OCI-LY3 (cell line): Measurements from ENCODE around the gene SGCG.
"Not testable (repeated sequence)": the region's sequence is repeated elsewhere in the genome, so short reads cannot be mapped to it uniquely, and the experiment has no call there.

Experiments used
- CTCF ChIP-seq: fragments of 200-600, 300-600 bp; sonication (generic); IDR thresholded peaks from 2 replicates; pipeline ENCODE4 v1.5.1; 2014; ENCODE audit warnings: antibody characterized with exemption, low read length, low read depth
- EZH2phosphoT487 ChIP-seq: fragments of 200-600 bp; shearing (Covaris generic); IDR thresholded peaks from 2 replicates; pipeline ENCODE4 v1.6.1; 2018; ENCODE audit warnings: antibody characterized with exemption, mixed run types, low read depth

DNA sequence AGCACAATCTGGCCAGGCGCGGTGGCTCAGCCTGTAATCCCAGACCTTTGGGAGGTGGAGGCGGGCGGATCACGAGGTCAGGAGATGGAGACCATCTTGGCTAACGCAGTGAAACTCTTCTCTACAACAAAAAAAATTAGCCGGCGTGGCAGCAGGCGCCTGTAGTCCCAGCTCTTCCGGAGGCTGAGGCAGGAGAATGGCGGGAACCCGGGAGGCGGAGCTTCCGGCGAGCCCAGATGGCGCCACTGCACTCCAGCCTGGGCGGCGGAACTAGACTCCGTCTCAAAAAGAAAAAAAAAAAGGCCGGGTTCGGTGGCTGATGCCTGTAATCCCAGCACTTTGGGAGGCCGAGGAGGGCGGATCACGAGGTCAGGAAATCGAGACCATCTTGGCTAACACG lies 67.6 kb downstream of the SGCG start:
- TF ChIP-seq CTCF, EZH2phosphoT487: not testable (repeated sequence)
